ENCODE data around the gene MTARC1.

- TF ChIP-seq CTCF (conservative IDR thresholded peaks at IDR 0.05; ENCODE audit: low read length) (no peak), EZH2phosphoT487 (IDR thresholded peaks at IDR 0.05; ENCODE audit: borderline replicate concordance, low read depth, low read length) (no peak)
Measured at GRCh38 chr1:220769205-220769604, 17.5 kb upstream of the MTARC1 start.
